KMS-11 (cell line): ENCODE data around the gene DDN.

Experiments
- H2AFZ ChIP-seq: fragments of 200-600 bp; sonication (generic); 2 replicates; pipeline ENCODE4 v1.6.1; 2016; ENCODE audit warnings: antibody characterized with exemption, mixed run types, low read depth
- H3K27ac ChIP-seq: fragments of 200-600 bp; sonication (generic); 2 replicates; pipeline ENCODE4 v1.6.1; 2016; ENCODE audit warnings: mild to moderate bottlenecking, mixed run types
- H3K27me3 ChIP-seq: fragments of 200-600 bp; sonication (generic); 2 replicates; pipeline ENCODE4 v1.6.1; 2017; ENCODE audit warnings: mild to moderate bottlenecking, low read depth, mixed run types, moderate library complexity; ENCODE audit not compliant: insufficient read depth
- H3K36me3 ChIP-seq: fragments of 200-600 bp; sonication (generic); 2 replicates; pipeline ENCODE4 v1.6.1; 2017; ENCODE audit warnings: mild to moderate bottlenecking, mixed run types; ENCODE audit not compliant: insufficient read depth
- H3K4me1 ChIP-seq: fragments of 200-600 bp; sonication (generic); 2 replicates; pipeline ENCODE4 v1.6.1; 2016; ENCODE audit warnings: mild to moderate bottlenecking, low read depth, mixed run types; ENCODE audit not compliant: poor library complexity, severe bottlenecking
- H3K4me2 ChIP-seq: fragments of 200-600 bp; sonication (generic); 2 replicates; pipeline ENCODE4 v1.7.0; 2016; ENCODE audit warnings: mild to moderate bottlenecking, mixed run types
- H3K4me3 ChIP-seq: fragments of 200-600 bp; sonication (generic); IDR thresholded peaks from 2 replicates; pipeline ENCODE4 v1.6.1; 2017; ENCODE audit warnings: low read depth, low read length, mixed read lengths; ENCODE audit not compliant: insufficient read depth
- H3K79me2 ChIP-seq: fragments of 200-600 bp; sonication (generic); 2 replicates; pipeline ENCODE4 v1.6.1; 2016; ENCODE audit warnings: low read depth, mixed run types; ENCODE audit not compliant: insufficient read depth
- H3K9ac ChIP-seq: fragments of 200-600 bp; sonication (generic); 2 replicates; pipeline ENCODE4 v1.6.1; 2016; ENCODE audit warnings: mild to moderate bottlenecking, mixed run types
- H4K20me1 ChIP-seq: fragments of 200-600 bp; sonication (generic); 2 replicates; pipeline ENCODE4 v1.6.1; 2016; ENCODE audit warnings: mild to moderate bottlenecking, mixed run types; ENCODE audit not compliant: insufficient read depth
- CTCF ChIP-seq: fragments of 200-600 bp; sonication (generic); conservative IDR thresholded peaks from 2 replicates; pipeline ENCODE4 v1.6.1; 2017; ENCODE audit warnings: low read depth, mild to moderate bottlenecking, antibody characterized with exemption, low read length, moderate library complexity, mixed read lengths

DDN gene

DNA sequence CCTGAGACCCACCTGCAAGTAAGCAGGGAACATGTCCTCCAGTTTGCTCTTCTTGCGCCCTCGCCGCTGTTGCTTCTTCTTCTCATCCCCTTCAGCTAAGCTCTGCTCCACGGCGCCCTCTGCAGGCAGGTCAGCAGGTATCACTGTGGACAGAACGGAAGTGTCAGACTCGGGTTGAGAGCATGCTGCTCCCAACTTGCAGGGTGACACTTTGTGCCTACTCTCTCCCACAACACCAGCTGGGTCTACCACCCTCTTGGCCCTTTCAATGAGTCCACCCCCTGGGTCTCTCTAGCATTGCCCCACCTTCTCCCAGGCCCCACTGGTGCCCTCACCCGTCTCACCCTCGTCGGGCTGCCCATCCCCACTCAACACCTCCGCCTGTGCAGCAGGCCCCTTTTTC, 44.7 kb upstream of the DDN start:
- Histone ChIP-seq H3K4me1 (no peaks in the 10 kb centered on the region), H3K79me2 (no peaks in the 10 kb centered on the region), H3K4me3 (no peak overlapping the region), H3K27ac (no peak overlapping the region), H3K9ac (no peak overlapping the region), H3K27me3 (no peaks in the 10 kb centered on the region), H3K36me3 (peaks cover 20% of the 10 kb centered on the region; the same call in 1 of the 2 replicates), H3K4me2 (no peak overlapping the region), H4K20me1 (no peaks in the 10 kb centered on the region), H2AFZ (no peak overlapping the region)
- TF ChIP-seq CTCF: peak; percentile 79

DNA sequence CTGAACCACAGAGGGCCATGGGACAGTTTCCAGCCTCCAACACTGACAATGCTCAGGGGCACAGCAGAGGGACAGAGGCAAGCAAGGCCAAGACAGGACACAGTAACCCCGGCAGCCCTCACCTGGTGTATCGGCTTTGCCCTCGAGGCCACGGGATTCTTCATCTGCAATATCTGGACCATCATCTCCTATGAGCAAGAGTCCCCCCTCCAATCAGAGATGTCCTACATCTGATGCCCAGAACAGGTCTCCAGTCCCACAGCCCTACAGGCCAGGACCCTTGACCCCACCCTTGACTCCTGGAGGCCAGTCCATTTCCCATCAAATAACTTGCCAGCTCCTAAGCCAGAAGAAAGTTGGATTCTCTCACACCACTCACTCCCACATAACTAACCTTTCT, 44.1 kb upstream of the DDN start:
- H3K4me1 ChIP-seq: no peaks in the 10 kb centered on the region
- H3K36me3 ChIP-seq: peaks cover 22% of the 10 kb centered on the region; the same call in 1 of the 2 replicates
- H3K27me3 ChIP-seq: no peaks in the 10 kb centered on the region
- no peak overlapping the region for H2AFZ ChIP-seq
- H3K4me3 ChIP-seq: no peak overlapping the region
- H3K27ac ChIP-seq: no peak overlapping the region
- H3K79me2 ChIP-seq: no peaks in the 10 kb centered on the region
- no peak overlapping the region for H3K9ac ChIP-seq
- no peak overlapping the region for H3K4me2 ChIP-seq
- TF ChIP-seq CTCF: no peak
- no peaks in the 10 kb centered on the region for H4K20me1 ChIP-seq

DNA sequence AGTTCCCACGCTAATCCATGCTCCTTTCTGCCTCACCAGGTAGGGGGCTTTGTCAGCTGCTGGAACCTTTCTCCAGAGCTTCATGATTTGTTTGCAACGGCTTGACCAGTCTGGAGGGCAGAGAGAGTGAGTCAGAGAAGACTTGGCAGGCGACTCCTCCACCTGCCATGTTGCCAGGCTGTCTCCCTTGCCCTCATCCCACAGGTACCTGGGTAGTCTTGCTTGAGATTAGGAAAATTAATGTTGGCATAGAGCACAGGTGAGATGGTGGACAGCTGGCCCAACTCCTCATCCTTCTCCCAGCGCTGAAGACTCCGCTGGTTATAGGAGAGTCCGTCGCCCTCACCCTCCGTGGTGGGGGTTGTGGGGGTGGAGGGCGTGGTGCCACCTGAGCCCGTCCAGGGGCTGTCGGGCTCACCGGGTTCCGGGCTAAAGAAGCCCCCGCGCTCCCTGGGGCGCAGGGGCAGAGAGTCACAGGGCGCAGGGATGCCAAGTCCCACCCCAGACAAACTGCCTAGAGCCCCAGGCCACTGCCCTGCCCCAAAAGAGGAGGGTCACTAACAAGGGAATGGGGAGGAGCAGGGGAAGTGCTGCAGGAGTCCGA, 42.8 kb upstream of the DDN start:
- Histone ChIP-seq H3K36me3 (peaks cover 21% of the 10 kb centered on the region; the same call in 1 of the 2 replicates), H3K4me3 (no peak overlapping the region), H3K4me2 (no peak overlapping the region), H3K27me3 (no peaks in the 10 kb centered on the region), H4K20me1 (no peaks in the 10 kb centered on the region), H2AFZ (no peak overlapping the region), H3K4me1 (no peaks in the 10 kb centered on the region), H3K9ac (no peak overlapping the region), H3K79me2 (no peaks in the 10 kb centered on the region), H3K27ac (no peak overlapping the region)
- no peak for TF ChIP-seq CTCF

- TF ChIP-seq CTCF: no peak
- Histone ChIP-seq H3K79me2 (no peaks in the 10 kb centered on the region), H2AFZ (no peak overlapping the region), H3K4me1 (no peaks in the 10 kb centered on the region), H4K20me1 (no peaks in the 10 kb centered on the region), H3K4me2 (no peak overlapping the region), H3K4me3 (no peak overlapping the region), H3K36me3 (peaks cover 21% of the 10 kb centered on the region; the same call in 1 of the 2 replicates), H3K27me3 (no peaks in the 10 kb centered on the region), H3K9ac (no peak overlapping the region), H3K27ac (no peak overlapping the region)
These were observed 42.1 kb upstream of the DDN start for GRCh38 chr12:49041036-49041880.
